Mammary epithelial cell (primary cell): Measurements from ENCODE around the gene OR5AS1.

Source experiments
- EZH2 ChIP-seq: IDR thresholded peaks from 2 replicates; pipeline ENCODE4 v1.6.1; 2012; ENCODE audit warnings: low read length, inconsistent platforms, borderline replicate concordance
- TF ChIP-seq, protein P1 (sequence below), 2 donors: IDR thresholded peaks in 1 of 2; conservative IDR thresholded peaks in 1 of 2; 2 replicates each; pipeline ENCODE4 v1.5.1; 2011 to 2012; ENCODE audit warnings: inconsistent platforms in 2 of 2, low read length in 2 of 2, mild to moderate bottlenecking in 2 of 2, control low read depth in 1 of 2, low read depth in 1 of 2; ENCODE audit not compliant: insufficient read depth in 1 of 2; ENCODE audit errors: extremely low read depth in 1 of 2

DNA sequence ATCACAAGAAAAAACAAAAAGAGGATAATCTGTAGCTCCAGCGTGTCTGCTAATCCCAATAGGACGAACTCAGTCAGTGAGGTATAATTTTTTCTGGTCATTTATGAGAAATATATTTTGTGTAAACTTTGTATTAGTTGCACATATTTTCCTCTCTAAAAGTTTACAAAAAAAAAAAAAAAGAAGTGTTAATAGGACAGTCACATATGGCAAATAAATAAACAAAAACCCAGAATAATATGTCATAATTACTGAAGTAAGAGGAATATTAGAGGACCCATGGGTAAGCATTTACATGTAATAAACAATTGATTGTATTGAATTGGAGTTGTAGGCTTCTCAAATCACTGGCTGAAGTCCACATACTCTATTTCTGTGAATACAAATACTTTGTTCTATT, 32.9 kb upstream of the OR5AS1 start, which contains the start of gene OR5F1:
- TF ChIP-seq EZH2: no peak
- TF ChIP-seq, protein P1, sequence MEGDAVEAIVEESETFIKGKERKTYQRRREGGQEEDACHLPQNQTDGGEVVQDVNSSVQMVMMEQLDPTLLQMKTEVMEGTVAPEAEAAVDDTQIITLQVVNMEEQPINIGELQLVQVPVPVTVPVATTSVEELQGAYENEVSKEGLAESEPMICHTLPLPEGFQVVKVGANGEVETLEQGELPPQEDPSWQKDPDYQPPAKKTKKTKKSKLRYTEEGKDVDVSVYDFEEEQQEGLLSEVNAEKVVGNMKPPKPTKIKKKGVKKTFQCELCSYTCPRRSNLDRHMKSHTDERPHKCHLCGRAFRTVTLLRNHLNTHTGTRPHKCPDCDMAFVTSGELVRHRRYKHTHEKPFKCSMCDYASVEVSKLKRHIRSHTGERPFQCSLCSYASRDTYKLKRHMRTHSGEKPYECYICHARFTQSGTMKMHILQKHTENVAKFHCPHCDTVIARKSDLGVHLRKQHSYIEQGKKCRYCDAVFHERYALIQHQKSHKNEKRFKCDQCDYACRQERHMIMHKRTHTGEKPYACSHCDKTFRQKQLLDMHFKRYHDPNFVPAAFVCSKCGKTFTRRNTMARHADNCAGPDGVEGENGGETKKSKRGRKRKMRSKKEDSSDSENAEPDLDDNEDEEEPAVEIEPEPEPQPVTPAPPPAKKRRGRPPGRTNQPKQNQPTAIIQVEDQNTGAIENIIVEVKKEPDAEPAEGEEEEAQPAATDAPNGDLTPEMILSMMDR (conservative IDR thresholded peaks at IDR 0.05 in 1 of 2, IDR thresholded peaks at IDR 0.05 in 1 of 2; ENCODE audit: extremely low read depth in 1 of 2, insufficient read depth in 1 of 2, low read depth in 1 of 2, low read length in 2 of 2): no peak
